ENCODE data around the gene STIMATE. TPM values are rescaled to one million over a fixed set of nuclear protein-coding genes. Genes with fewer than 3 reads are reported as not detected.
A peak's percentile ranks its signal among the peaks of the same experiment; 100 is the strongest.

The STIMATE gene
- total RNA-seq, 2 donors from 2014 or later, result 7.6 to 10.3 TPM

DNA sequence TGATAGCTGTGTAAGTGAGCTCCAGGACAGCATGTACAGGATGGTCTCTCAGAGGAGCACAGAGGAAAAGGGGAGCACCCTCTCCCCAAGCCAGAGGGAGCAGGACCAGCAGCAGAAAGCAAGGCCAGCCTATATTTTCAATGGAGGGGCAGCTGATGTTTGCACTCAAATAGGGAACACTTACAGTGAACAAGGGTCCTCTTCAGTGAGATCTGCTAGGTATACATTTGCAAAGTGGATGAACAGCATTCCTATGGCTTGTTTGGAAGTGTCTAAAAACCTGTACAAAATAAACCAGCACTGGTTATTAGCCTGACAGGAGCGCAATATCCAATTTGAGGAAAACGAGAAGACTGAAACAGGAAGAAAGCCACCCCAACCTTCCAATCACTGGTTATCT is 44.9 kb downstream of the STIMATE start:
- Histone ChIP-seq H3K27me3 (no peaks in the 10 kb centered on the region), H3K36me3 (peaks cover 40% of the 10 kb centered on the region), H3K4me3 (no peak overlapping the region), H3K4me1 (no peaks in the 10 kb centered on the region), H3K27ac (no peak overlapping the region), H3K9me3 (no peaks in the 10 kb centered on the region)
- TF ChIP-seq, protein P1, sequence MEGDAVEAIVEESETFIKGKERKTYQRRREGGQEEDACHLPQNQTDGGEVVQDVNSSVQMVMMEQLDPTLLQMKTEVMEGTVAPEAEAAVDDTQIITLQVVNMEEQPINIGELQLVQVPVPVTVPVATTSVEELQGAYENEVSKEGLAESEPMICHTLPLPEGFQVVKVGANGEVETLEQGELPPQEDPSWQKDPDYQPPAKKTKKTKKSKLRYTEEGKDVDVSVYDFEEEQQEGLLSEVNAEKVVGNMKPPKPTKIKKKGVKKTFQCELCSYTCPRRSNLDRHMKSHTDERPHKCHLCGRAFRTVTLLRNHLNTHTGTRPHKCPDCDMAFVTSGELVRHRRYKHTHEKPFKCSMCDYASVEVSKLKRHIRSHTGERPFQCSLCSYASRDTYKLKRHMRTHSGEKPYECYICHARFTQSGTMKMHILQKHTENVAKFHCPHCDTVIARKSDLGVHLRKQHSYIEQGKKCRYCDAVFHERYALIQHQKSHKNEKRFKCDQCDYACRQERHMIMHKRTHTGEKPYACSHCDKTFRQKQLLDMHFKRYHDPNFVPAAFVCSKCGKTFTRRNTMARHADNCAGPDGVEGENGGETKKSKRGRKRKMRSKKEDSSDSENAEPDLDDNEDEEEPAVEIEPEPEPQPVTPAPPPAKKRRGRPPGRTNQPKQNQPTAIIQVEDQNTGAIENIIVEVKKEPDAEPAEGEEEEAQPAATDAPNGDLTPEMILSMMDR (IDR thresholded peaks at IDR 0.05), result no peak
- no peak for DNase-seq (ENCODE audit: low spot score)

DNA sequence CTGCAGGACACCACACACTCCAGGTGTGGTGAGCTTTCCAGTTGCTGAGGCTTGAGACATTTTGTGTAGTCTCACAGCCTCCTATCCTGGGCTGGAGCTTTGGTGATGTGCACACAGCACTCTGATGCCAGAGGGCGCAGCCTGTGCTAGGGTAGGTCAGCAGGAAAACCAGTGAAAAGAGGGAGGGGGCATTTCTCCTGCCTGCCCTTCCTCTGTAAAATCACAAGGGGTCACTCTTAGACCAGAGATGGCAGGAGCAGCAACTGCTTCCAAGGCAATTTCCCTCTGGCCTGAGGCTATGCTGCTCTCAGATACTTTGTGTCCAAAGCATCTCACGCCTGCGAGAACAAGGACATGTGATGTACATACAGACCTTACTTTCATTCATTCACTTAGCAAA is 46.0 kb downstream of the STIMATE start:
- TF ChIP-seq, protein P1 (IDR thresholded peaks at IDR 0.05), result peak in 1 of 2 donors; percentile 63
- Histone ChIP-seq H3K27ac (no peak overlapping the region), H3K4me3 (no peak overlapping the region), H3K4me1 (peaks cover 0 to 7% of the 10 kb centered on the region in 2 donors), H3K27me3 (no peaks in the 10 kb centered on the region), H3K36me3 (peaks cover 40% of the 10 kb centered on the region), H3K9me3 (no peaks in the 10 kb centered on the region)
- DNase-seq (ENCODE audit: low spot score), result no peak

DNA sequence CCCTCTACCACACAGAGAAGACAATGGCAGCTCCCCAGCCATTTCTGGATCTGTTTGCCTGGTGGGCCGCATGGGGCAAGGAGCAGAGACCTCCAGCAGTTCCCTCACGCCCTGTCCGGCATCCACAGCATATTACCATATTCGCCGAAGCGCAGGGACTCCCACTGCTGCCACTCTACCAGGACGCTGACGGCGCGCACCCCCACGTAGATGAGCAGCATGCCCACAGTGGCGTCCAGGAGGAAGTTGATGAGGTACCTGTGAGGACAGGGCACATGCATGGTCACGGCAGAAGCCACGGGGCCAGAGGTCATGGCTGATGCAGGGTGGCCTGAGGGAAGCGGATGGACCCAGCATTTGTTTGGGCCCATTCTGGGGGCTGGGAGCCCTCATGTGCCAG is 47.7 kb downstream of the STIMATE start:
- no peak overlapping the region for H3K27ac ChIP-seq
- peaks cover 40% of the 10 kb centered on the region for H3K36me3 ChIP-seq
- H3K9me3 ChIP-seq, result no peaks in the 10 kb centered on the region

DNA sequence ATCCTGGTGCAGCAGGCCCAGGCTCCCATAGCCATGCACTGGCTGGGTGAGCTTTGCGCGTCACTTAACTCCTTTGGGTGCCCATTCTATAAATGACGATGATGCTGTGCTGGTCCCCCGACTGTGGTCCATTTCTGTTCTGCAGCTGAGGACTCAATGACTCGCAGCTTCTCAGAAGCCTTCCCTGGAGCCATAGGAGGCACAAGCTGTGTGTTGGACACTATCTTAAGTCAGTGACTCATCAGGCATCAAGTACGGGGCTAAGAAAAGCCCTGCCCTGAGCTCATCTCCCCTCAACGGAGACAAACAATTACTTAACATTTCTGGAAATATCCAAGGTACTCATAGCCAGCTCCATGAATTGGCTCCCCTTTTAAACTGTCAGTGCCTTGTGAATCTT is 48.7 kb downstream of the STIMATE start:
- Histone ChIP-seq H3K4me1 (peaks cover 0 to 34% of the 10 kb centered on the region in 2 donors), H3K27ac (peak overlapping the region in 1 of 2 donors; percentile 25), H3K27me3 (no peaks in the 10 kb centered on the region), H3K36me3 (peaks cover 40% of the 10 kb centered on the region), H3K9me3 (no peaks in the 10 kb centered on the region), H3K4me3 (no peak overlapping the region)
- no peak for DNase-seq (ENCODE audit: low spot score)
- TF ChIP-seq, protein P1 (IDR thresholded peaks at IDR 0.05), result no peak

More for the DNA sequence above, 47.7 kb downstream of the STIMATE start:
- no peaks in the 10 kb centered on the region for H3K27me3 ChIP-seq
- H3K4me1 ChIP-seq, result peaks cover 0 to 24% of the 10 kb centered on the region in 2 donors
- DNase-seq (ENCODE audit: low spot score), result no peak
- no peak overlapping the region for H3K4me3 ChIP-seq
- TF ChIP-seq, protein P1 (IDR thresholded peaks at IDR 0.05), result no peak

DNA sequence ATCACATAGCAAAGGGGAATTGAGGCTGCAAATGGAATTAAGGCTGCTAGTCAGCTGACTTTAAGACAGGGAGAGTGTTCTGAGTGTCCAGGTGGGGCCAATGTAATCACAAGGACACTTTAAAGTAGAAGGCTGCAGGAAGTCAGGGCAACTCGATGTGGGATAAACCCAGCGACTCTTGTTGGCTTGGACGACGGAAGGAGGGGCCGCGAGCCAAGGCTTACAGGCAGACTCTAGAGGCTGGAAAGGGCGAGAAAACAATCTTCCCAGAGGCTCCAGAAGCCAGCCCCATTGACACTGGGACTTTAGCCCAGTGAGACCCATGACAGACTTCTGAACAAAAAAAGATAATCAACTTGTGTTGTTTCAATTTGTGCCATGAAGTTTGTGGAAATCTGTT is 49.6 kb downstream of the STIMATE start:
- H3K9me3 ChIP-seq, result no peaks in the 10 kb centered on the region
- no peaks in the 10 kb centered on the region for H3K27me3 ChIP-seq
- no peak overlapping the region for H3K27ac ChIP-seq
- TF ChIP-seq, protein P1 (IDR thresholded peaks at IDR 0.05), result no peak
- H3K4me3 ChIP-seq, result no peak overlapping the region
- no peak for DNase-seq (ENCODE audit: low spot score)
- H3K36me3 ChIP-seq, result peaks cover 40% of the 10 kb centered on the region
- peaks cover 0 to 43% of the 10 kb centered on the region in 2 donors for H3K4me1 ChIP-seq

DNA sequence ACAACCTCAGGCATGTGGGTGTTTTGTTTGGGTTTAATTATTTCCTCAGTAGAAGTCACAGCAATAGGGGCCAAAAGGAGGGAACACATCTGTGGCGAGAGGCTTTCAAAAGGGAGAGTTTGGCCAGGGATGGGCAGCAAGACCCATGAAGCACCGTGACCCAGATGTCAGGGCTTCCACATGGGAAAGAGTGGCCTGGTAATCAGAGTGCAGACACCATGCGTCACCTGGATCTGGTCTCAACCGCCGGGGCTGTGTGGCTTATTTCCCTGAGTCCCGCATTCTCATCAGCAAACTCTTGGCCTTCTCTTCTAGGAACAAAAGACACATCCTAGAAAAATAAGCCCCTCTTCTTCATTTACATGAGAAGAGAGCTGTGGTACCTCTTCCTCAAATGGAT is 50.1 kb downstream of the STIMATE start:
- DNase-seq (ENCODE audit: low spot score), result no peak
- H3K27ac ChIP-seq, result no peak overlapping the region
- no peak overlapping the region for H3K4me3 ChIP-seq
- no peaks in the 10 kb centered on the region for H3K27me3 ChIP-seq
- H3K9me3 ChIP-seq, result no peaks in the 10 kb centered on the region
- TF ChIP-seq, protein P1 (IDR thresholded peaks at IDR 0.05), result no peak
- peaks cover 37% of the 10 kb centered on the region for H3K36me3 ChIP-seq
- H3K4me1 ChIP-seq, result peaks cover 0 to 48% of the 10 kb centered on the region in 2 donors

All from right atrium auricular region (tissue), 2 donors.